ENCODE results near the gene PALM2AKAP2. TPM values are rescaled to one million over a fixed set of nuclear protein-coding genes. Genes with fewer than 3 reads are reported as not detected.

PALM2AKAP2 gene
- polyA plus RNA-seq, 2 of the 4 experiments (the other 2 are of a cell fraction), result 0.06 TPM; not detected in 1

- TF ChIP-seq USF2 (IDR thresholded peaks at IDR 0.05) (no peak), FOSB (CRISPR knock-in tag; IDR thresholded peaks at IDR 0.05) (no peak), CHD2 (IDR thresholded peaks at IDR 0.05; ENCODE audit: low read length, partially characterized antibody) (no peak), MAFK (IDR thresholded peaks at IDR 0.05; ENCODE audit: partially characterized antibody) (peak; percentile 89)
- CTCF ChIA-PET, result no interaction called here
- no peak overlapping the region for H3K4me2 ChIP-seq
Measured at GRCh38 chr9:109796078-109796477, 16.1 kb downstream of the PALM2AKAP2 start.

DNA sequence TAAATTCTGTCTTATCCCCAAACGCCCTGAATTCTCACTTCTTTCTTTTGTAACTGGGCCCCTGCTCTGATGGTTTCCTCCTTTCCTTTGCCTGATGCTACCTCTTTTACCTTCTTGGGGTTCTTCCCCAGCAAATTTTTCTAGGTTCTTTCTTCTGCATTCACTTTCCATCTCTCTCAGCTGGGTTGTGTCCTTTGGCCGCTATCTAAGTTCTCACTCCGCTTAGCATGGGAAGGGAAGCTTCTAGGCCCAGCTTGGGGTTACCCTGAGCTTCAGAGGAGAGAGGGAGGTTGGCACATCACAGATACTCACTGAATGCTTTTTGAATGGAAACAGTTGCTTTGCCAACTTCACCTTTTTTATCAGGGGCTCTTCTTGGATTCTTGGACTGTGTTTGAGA, 17.0 kb downstream of the PALM2AKAP2 start:
- Histone ChIP-seq H3K4me2 (no peak overlapping the region), H3K4me1 (peaks cover 15% of the 10 kb centered on the region), H3K9me3 (no peaks in the 10 kb centered on the region), H3K27ac (no peak overlapping the region), H3K4me3 (no peak overlapping the region)
- ChIA-PET POLR2A (no interaction called here), CTCF (interaction anchor here (1.1 kb wide), 1 partner anchor 20 kb away, joined by 3 read pairs; no protein-coding TSS in a partner anchor)
- ATAC-seq, result no peak
- TF ChIP-seq, protein P1, sequence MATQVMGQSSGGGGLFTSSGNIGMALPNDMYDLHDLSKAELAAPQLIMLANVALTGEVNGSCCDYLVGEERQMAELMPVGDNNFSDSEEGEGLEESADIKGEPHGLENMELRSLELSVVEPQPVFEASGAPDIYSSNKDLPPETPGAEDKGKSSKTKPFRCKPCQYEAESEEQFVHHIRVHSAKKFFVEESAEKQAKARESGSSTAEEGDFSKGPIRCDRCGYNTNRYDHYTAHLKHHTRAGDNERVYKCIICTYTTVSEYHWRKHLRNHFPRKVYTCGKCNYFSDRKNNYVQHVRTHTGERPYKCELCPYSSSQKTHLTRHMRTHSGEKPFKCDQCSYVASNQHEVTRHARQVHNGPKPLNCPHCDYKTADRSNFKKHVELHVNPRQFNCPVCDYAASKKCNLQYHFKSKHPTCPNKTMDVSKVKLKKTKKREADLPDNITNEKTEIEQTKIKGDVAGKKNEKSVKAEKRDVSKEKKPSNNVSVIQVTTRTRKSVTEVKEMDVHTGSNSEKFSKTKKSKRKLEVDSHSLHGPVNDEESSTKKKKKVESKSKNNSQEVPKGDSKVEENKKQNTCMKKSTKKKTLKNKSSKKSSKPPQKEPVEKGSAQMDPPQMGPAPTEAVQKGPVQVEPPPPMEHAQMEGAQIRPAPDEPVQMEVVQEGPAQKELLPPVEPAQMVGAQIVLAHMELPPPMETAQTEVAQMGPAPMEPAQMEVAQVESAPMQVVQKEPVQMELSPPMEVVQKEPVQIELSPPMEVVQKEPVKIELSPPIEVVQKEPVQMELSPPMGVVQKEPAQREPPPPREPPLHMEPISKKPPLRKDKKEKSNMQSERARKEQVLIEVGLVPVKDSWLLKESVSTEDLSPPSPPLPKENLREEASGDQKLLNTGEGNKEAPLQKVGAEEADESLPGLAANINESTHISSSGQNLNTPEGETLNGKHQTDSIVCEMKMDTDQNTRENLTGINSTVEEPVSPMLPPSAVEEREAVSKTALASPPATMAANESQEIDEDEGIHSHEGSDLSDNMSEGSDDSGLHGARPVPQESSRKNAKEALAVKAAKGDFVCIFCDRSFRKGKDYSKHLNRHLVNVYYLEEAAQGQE (IDR thresholded peaks at IDR 0.05), result no peak
- no peak for TF ChIP-seq HEYL (CRISPR knock-in tag; IDR thresholded peaks at IDR 0.05)
- no peak for TF ChIP-seq HDAC2 (IDR thresholded peaks at IDR 0.05)
- no peak for TF ChIP-seq ZC3H11A (IDR thresholded peaks at IDR 0.05)
- TF ChIP-seq JUNB (IDR thresholded peaks at IDR 0.05), result no peak
- TF ChIP-seq ESRRA (IDR thresholded peaks at IDR 0.05; ENCODE audit: borderline replicate concordance, low read length), result no peak
- TF ChIP-seq KDM5A (IDR thresholded peaks at IDR 0.05), result no peak
- DNase-seq (ENCODE audit: low read depth in 1 of 2, low spot score in 1 of 2), result no peak
- WGBS (ENCODE audit: missing lambda C conversion rate), result 50% methylated on average over 3 of the region's 3 CpGs
- no peak for FAIRE-seq

More at GRCh38 chr9:109796078-109796477, 16.1 kb downstream of the PALM2AKAP2 start:
- H3K4me3 ChIP-seq, result no peak overlapping the region
- POLR2A ChIA-PET, result no interaction called here
- H3K9me3 ChIP-seq, result no peaks in the 10 kb centered on the region
- ATAC-seq, result no peak
- WGBS (ENCODE audit: missing lambda C conversion rate), result 24% methylated on average over 1 of the region's 1 CpG
- H3K4me1 ChIP-seq, result peaks cover 15% of the 10 kb centered on the region
- no peak for FAIRE-seq
- DNase-seq (ENCODE audit: low read depth in 1 of 2, low spot score in 1 of 2), result no peak
- no peak overlapping the region for H3K27ac ChIP-seq

- CTCF ChIA-PET, result interaction anchor here (1.1 kb wide), 1 partner anchor 20 kb away, joined by 3 read pairs; no protein-coding TSS in a partner anchor
- no peak for TF ChIP-seq CHD4 (IDR thresholded peaks at IDR 0.05; ENCODE audit: borderline replicate concordance)
- TF ChIP-seq RCOR1 (IDR thresholded peaks at IDR 0.05; ENCODE audit: low read depth, low read length), result no peak
- no peak for TF ChIP-seq ESRRA (IDR thresholded peaks at IDR 0.05; ENCODE audit: borderline replicate concordance, low read length)
- TF ChIP-seq E2F6 (IDR thresholded peaks at IDR 0.05; ENCODE audit: borderline replicate concordance, low read depth), result no peak
- no peak for TF ChIP-seq RAD21 (conservative IDR thresholded peaks at IDR 0.05 in 1 of 2, IDR thresholded peaks at IDR 0.05 in 1 of 2)
- no peak for TF ChIP-seq RNF2 (IDR thresholded peaks at IDR 0.05; ENCODE audit: borderline replicate concordance, low read depth)
- no peak for TF ChIP-seq FOSL2 (IDR thresholded peaks at IDR 0.05)
- TF ChIP-seq FOSL2 (CRISPR knock-in tag; IDR thresholded peaks at IDR 0.05), result no peak
- TF ChIP-seq MAZ (IDR thresholded peaks at IDR 0.05; ENCODE audit: borderline replicate concordance, low read depth, low read length), result no peak
- no peak for TF ChIP-seq GATA3 (IDR thresholded peaks at IDR 0.05; ENCODE audit: borderline replicate concordance)
- no peak for TF ChIP-seq CBX8 (IDR thresholded peaks at IDR 0.05)
- TF ChIP-seq FOXS1 (CRISPR knock-in tag; IDR thresholded peaks at IDR 0.05), result no peak
- no peak for TF ChIP-seq ZFP36 (IDR thresholded peaks at IDR 0.05; ENCODE audit: borderline replicate concordance, partially characterized antibody)
- no peak for TF ChIP-seq HOXB13 (CRISPR knock-in tag; IDR thresholded peaks at IDR 0.05; ENCODE audit: low read depth)
- no peak for TF ChIP-seq ZC3H11A (IDR thresholded peaks at IDR 0.05)
- FAIRE-seq, result no peak
- Histone ChIP-seq H3K4me3 (no peak overlapping the region), H3K27ac (no peak overlapping the region), H3K4me1 (peaks cover 15% of the 10 kb centered on the region), H3K9me3 (no peaks in the 10 kb centered on the region), H3K4me2 (no peak overlapping the region)
- POLR2A ChIA-PET, result no interaction called here
- WGBS (ENCODE audit: missing lambda C conversion rate), result 76% methylated on average over 5 of the region's 5 CpGs
- no peak for DNase-seq (ENCODE audit: low read depth in 1 of 2, low spot score in 1 of 2)
- ATAC-seq, result no peak
Measured at GRCh38 chr9:109797509-109797908, 17.5 kb downstream of the PALM2AKAP2 start.
